Measurements from ENCODE around the gene PAK4.

The PAK4 gene

GRCh38 chr19:39157275-39157996 lies 31.9 kb downstream of the PAK4 start:
- no peaks in the 10 kb centered on the region for H4K20me1 ChIP-seq (ENCODE audit: insufficient read depth)
- no peak overlapping the region for H3K4me2 ChIP-seq
- no peaks in the 10 kb centered on the region for H3K4me1 ChIP-seq (ENCODE audit: low read depth, poor library complexity, severe bottlenecking)
- H3K27me3 ChIP-seq (ENCODE audit: insufficient read depth, low read depth), result no peaks in the 10 kb centered on the region
- no peaks in the 10 kb centered on the region for H3K36me3 ChIP-seq (ENCODE audit: insufficient read depth)
- H2AFZ ChIP-seq (ENCODE audit: low read depth), result no peak overlapping the region
- no peak overlapping the region for H3K4me3 ChIP-seq (IDR thresholded peaks at IDR 0.05; ENCODE audit: insufficient read depth, low read depth, low read length)
- TF ChIP-seq, protein P1, sequence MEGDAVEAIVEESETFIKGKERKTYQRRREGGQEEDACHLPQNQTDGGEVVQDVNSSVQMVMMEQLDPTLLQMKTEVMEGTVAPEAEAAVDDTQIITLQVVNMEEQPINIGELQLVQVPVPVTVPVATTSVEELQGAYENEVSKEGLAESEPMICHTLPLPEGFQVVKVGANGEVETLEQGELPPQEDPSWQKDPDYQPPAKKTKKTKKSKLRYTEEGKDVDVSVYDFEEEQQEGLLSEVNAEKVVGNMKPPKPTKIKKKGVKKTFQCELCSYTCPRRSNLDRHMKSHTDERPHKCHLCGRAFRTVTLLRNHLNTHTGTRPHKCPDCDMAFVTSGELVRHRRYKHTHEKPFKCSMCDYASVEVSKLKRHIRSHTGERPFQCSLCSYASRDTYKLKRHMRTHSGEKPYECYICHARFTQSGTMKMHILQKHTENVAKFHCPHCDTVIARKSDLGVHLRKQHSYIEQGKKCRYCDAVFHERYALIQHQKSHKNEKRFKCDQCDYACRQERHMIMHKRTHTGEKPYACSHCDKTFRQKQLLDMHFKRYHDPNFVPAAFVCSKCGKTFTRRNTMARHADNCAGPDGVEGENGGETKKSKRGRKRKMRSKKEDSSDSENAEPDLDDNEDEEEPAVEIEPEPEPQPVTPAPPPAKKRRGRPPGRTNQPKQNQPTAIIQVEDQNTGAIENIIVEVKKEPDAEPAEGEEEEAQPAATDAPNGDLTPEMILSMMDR (conservative IDR thresholded peaks at IDR 0.05; ENCODE audit: low read depth, low read length), result no peak
- no peak overlapping the region for H3K27ac ChIP-seq
- H3K9ac ChIP-seq, result no peak overlapping the region
- 0 out of 2 replicates have a peak, but pooled peaks cover 4% of the 10 kb centered on the region for H3K79me2 ChIP-seq (ENCODE audit: insufficient read depth, low read depth)

DNA sequence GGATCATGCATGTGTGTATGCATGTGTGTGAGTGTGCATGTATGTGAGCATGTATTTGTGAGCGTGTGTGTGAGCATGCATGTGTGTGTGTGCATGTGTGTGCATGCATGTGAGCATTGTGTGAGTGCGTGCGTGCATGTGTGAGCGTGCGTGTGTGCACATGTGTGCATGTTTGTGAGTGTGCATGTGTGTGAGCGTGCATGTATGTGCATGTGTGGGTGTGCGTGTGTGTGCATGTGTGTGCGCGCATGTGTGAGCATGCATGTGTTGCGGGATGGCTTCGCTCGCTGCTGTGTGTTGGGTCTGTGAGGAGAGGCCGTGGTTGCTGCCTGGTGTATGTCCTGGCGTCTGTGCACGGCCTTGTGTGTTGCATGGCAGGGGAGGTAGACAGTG lies 32.4 kb downstream of the PAK4 start:
- Histone ChIP-seq H4K20me1 (ENCODE audit: insufficient read depth) (no peaks in the 10 kb centered on the region), H3K9ac (no peak overlapping the region), H3K27ac (no peak overlapping the region), H2AFZ (ENCODE audit: low read depth) (no peak overlapping the region), H3K4me3 (IDR thresholded peaks at IDR 0.05; ENCODE audit: insufficient read depth, low read depth, low read length) (no peak overlapping the region), H3K27me3 (ENCODE audit: insufficient read depth, low read depth) (no peaks in the 10 kb centered on the region), H3K4me2 (no peak overlapping the region), H3K79me2 (ENCODE audit: insufficient read depth, low read depth) (0 out of 2 replicates have a peak, but pooled peaks cover 4% of the 10 kb centered on the region), H3K36me3 (ENCODE audit: insufficient read depth) (no peaks in the 10 kb centered on the region), H3K4me1 (ENCODE audit: low read depth, poor library complexity, severe bottlenecking) (no peaks in the 10 kb centered on the region)
- TF ChIP-seq, protein P1 (conservative IDR thresholded peaks at IDR 0.05; ENCODE audit: low read depth, low read length), result no peak

DNA sequence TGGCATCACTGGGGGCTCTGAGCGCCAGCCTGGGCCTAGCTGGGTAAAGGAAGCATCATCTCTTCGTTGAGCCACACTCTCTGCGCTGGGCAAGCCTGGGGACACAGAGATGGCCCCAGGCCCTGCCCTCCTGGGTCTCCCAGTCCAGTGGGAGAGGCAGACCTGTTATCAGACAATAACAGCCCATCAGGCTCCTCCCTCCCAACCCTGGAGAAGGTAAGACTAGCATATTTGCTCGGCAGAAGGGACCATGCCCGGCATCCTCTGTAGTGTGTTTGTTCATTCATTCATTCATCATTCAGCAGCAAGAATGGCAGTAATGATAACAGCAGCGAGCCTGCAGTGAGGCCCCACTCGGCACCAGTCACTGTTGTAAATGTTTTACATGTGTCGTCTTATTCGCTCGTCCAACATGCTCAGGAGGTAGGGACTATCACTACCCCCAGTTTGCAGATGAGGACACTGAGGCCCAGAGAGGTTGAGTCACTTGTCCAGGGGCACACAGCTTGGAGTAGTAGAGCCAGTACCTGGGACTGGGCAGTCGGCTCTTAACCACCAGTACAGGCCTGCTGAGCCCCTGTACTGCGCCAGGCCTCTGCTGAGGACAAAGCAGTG lies 33.2 kb downstream of the PAK4 start:
- Histone ChIP-seq H3K27ac (no peak overlapping the region), H3K79me2 (ENCODE audit: insufficient read depth, low read depth) (0 out of 2 replicates have a peak, but pooled peaks cover 4% of the 10 kb centered on the region), H3K36me3 (ENCODE audit: insufficient read depth) (no peaks in the 10 kb centered on the region), H3K9ac (no peak overlapping the region), H3K4me2 (no peak overlapping the region), H3K4me3 (IDR thresholded peaks at IDR 0.05; ENCODE audit: insufficient read depth, low read depth, low read length) (no peak overlapping the region), H3K4me1 (ENCODE audit: low read depth, poor library complexity, severe bottlenecking) (no peaks in the 10 kb centered on the region), H3K27me3 (ENCODE audit: insufficient read depth, low read depth) (no peaks in the 10 kb centered on the region), H4K20me1 (ENCODE audit: insufficient read depth) (no peaks in the 10 kb centered on the region), H2AFZ (ENCODE audit: low read depth) (no peak overlapping the region)
- TF ChIP-seq, protein P1 (conservative IDR thresholded peaks at IDR 0.05; ENCODE audit: low read depth, low read length), result no peak

GRCh38 chr19:39160523-39160861 lies 34.9 kb downstream of the PAK4 start:
- Histone ChIP-seq H2AFZ (ENCODE audit: low read depth) (no peak overlapping the region), H3K79me2 (ENCODE audit: insufficient read depth, low read depth) (0 out of 2 replicates have a peak, but pooled peaks cover 4% of the 10 kb centered on the region), H3K27ac (no peak overlapping the region), H3K4me1 (ENCODE audit: low read depth, poor library complexity, severe bottlenecking) (no peaks in the 10 kb centered on the region), H3K4me3 (IDR thresholded peaks at IDR 0.05; ENCODE audit: insufficient read depth, low read depth, low read length) (no peak overlapping the region), H3K4me2 (no peak overlapping the region), H4K20me1 (ENCODE audit: insufficient read depth) (no peaks in the 10 kb centered on the region), H3K27me3 (ENCODE audit: insufficient read depth, low read depth) (no peaks in the 10 kb centered on the region), H3K9ac (no peak overlapping the region), H3K36me3 (ENCODE audit: insufficient read depth) (no peaks in the 10 kb centered on the region)
- TF ChIP-seq, protein P1 (conservative IDR thresholded peaks at IDR 0.05; ENCODE audit: low read depth, low read length), result no peak

All from KMS-11 (cell line).